Ovary (tissue), 10 donors: ENCODE measurements around the gene GAS2L3. TPM values are rescaled to one million over a fixed set of nuclear protein-coding genes. Genes with fewer than 3 reads are reported as not detected.

Experiments
- DNase-seq, 5 donors: peaks; one replicate each; pipeline ENCODE4 v3.0.0-alpha.2; 2019 to 2020
- H3K27ac ChIP-seq, 2 donors: fragments of 200-600 bp; one replicate each; pipeline versions ENCODE4 v1.5.1 to v1.8.0; 2019 to 2022
- H3K27me3 ChIP-seq: fragments of 200-600 bp; one replicate; pipeline ENCODE4 v1.8.0; 2022
- H3K36me3 ChIP-seq: fragments of 200-600 bp; sonication (generic); one replicate; pipeline ENCODE4 v1.5.1; 2019
- H3K4me1 ChIP-seq: one replicate; pipeline ENCODE4 v1.8.1; 2013; ENCODE audit warnings: mild to moderate bottlenecking, moderate library complexity; ENCODE audit not compliant: insufficient read depth
- H3K4me3 ChIP-seq: fragments of 200-600 bp; sonication (generic); one replicate; pipeline ENCODE4 v1.5.1; 2017
- H3K9me3 ChIP-seq, 2 donors: fragments of 200-600 bp in 1 of 2; sonication (generic) in 1 of 2; one replicate each; pipeline versions ENCODE4 v1.5.1 to v1.8.1; 2013 to 2019; ENCODE audit warnings: mild to moderate bottlenecking in 1 of 2, moderate library complexity in 1 of 2
- CTCF ChIP-seq, 3 donors: fragments of 450-650 bp in 2 of 3; fragments of 200-600 bp in 1 of 3; IDR thresholded peaks; one replicate each; pipeline versions ENCODE4 v1.5.1 to v1.8.0; 2016 to 2022; ENCODE audit warnings: antibody characterized with exemption in 3 of 3, mild to moderate bottlenecking in 1 of 3
- EP300 ChIP-seq: sonication (generic); formaldehyde crosslinking; IDR thresholded peaks from one replicate; pipeline ENCODE4 v1.6.1; 2017; ENCODE audit warnings: antibody characterized with exemption
- POLR2A ChIP-seq: fragments of 450-650 bp; IDR thresholded peaks from one replicate; pipeline ENCODE4 v1.6.1; 2017; ENCODE audit warnings: antibody characterized with exemption, mild to moderate bottlenecking, moderate library complexity
- WGBS, 3 donors: extraction: QIAGEN DNeasy Blood & Tissue Kit in 1 of 3; methylation state at CpG; one replicate each; pipeline versions ENCODE4 v1.1.5 to v1.1.7; 2013 to 2017; 5-methylcytosine and 5-hydroxymethylcytosine counted together
- intact Hi-C, 4 donors: fragments of 100-400 bp; cut with DNase I; formaldehyde crosslinking; loops; one replicate each; pipeline versions ENCODE4 v1.11.0 to v1.15.1; 2022 to 2023
- long read RNA-seq, 3 donors: library from polyadenylated mRNA in 2 of 3; unstranded in 2 of 3; transcript quantifications; one replicate each; pipeline ENCODE4 v2.0.0 and lab custom pipeline, GENCODE V29; 2021 to 2026
- polyA plus RNA-seq, 2 donors: library from polyadenylated mRNA; stranded (reverse); fragments of 200-250 nt in 1 of 2; fragments of 350-450 nt in 1 of 2; fragmentation: Illumina TruSeq in 1 of 2; extraction: RNeasy Lipid Tissue Mini Kit (QIAGEN cat#74804) in 1 of 2; gene quantifications; one replicate each; pipeline ENCODE4 v1.2.3, GENCODE V29; 2013 to 2014
- total RNA-seq, 7 donors: library from RNA; depleted of rRNA in 2 of 7; stranded (reverse); fragments of >200 nt in 2 of 7; fragmentation: NEBNext Ultra II Directional in 3 of 7; extraction: Animal tissue kit (Norgen Biotek cat#: 25700) in 3 of 7; gene quantifications; one replicate each; pipeline versions ENCODE4 v1.1.0 to v1.2.4, GENCODE V29; 2016 to 2023
- donor health status: DM: no; HTN: no; CAD: no; lungs with moderate emphysema.
- donor health status: DM: no; HTN: no; CAD: no.
- donor health status: Bipolar disorder and iron deficiency.
- donor health status: DM: yes; HTN: yes; CAD: no.
- donor health status: DM: no; HTN: no; CAD: no.
- donor health status: DM: yes; HTN: yes; CAD: no.

GAS2L3 gene
- total RNA-seq (1 to 10 TPM; 1.7 to 4.9 (median 2.9) TPM), polyA plus RNA-seq (1 to 10 TPM; 1.0 to 3.2 TPM)
- long read RNA-seq, donor 1: 0 reads
- long read RNA-seq, donor 2, partial matches to known transcripts: 10 of 11 reads
- long read RNA-seq, donor 2, other reads (novel, unspliced or antisense): 0 of 11 reads
- long read RNA-seq, donor 3, partial matches to known transcripts: 1 of 3 reads
- long read RNA-seq, donor 3, other reads (novel, unspliced or antisense): 2 of 3 reads

- peak; percentile 84 to 91 (median 89) for DNase-seq
- no peaks in the 10 kb centered on the region for H3K27me3 ChIP-seq
- H3K4me1 ChIP-seq: no peaks in the 10 kb centered on the region
- TF ChIP-seq CTCF (IDR thresholded peaks at IDR 0.05) (no peak), POLR2A (peak; percentile 42)
- H3K36me3 ChIP-seq: no peaks in the 10 kb centered on the region
- no peaks in the 10 kb centered on the region for H3K9me3 ChIP-seq
- 0 to 3% (median 1%) methylated on average over 67 to 70 of the region's 70 CpGs for WGBS, 3 donors
- intact Hi-C loops: no loop called here
- H3K27ac ChIP-seq: peak within 1 kb of the TSS; percentile 50 to 52
- peak within 1 kb of the TSS; percentile 44 for H3K4me3 ChIP-seq
Observed at GRCh38 chr12:100573292-100574186, at the start of gene GAS2L3. TSS of gene GAS2L3 (plus strand) at chr12:100573684. CDS start at chr12:100594905, 21,221 bp downstream.

GRCh38 chr12:100528034-100528433 lies 45.5 kb upstream of the GAS2L3 start:
- Histone ChIP-seq H3K36me3 (no peaks in the 10 kb centered on the region), H3K9me3 (no peaks in the 10 kb centered on the region), H3K4me3 (no peak overlapping the region), H3K4me1 (peaks cover 8% of the 10 kb centered on the region), H3K27me3 (no peaks in the 10 kb centered on the region), H3K27ac (no peak overlapping the region)
- TF ChIP-seq POLR2A (no peak), EP300 (no peak), CTCF (IDR thresholded peaks at IDR 0.05) (no peak)
- no peak for DNase-seq
- WGBS, 3 donors: 82 to 90% (median 85%) methylated on average over 3 of the region's 3 CpGs
- intact Hi-C loops: no loop called here

- H3K4me1 ChIP-seq: peaks cover 8% of the 10 kb centered on the region
- no peaks in the 10 kb centered on the region for H3K9me3 ChIP-seq
- no peaks in the 10 kb centered on the region for H3K27me3 ChIP-seq
- WGBS, 3 donors: 56 to 76% (median 58%) methylated on average over 1 of the region's 1 CpG
- intact Hi-C loops: no loop called here
- no peak overlapping the region for H3K27ac ChIP-seq
- TF ChIP-seq CTCF (IDR thresholded peaks at IDR 0.05): no peak
- no peak for TF ChIP-seq EP300
- no peak for TF ChIP-seq POLR2A
- DNase-seq: no peak
- H3K4me3 ChIP-seq: no peak overlapping the region
- H3K36me3 ChIP-seq: no peaks in the 10 kb centered on the region
Observed at GRCh38 chr12:100528471-100529127, 44.9 kb upstream of the GAS2L3 start.

GRCh38 chr12:100529756-100530350 lies 43.6 kb upstream of the GAS2L3 start:
- no peak overlapping the region for H3K27ac ChIP-seq
- TF ChIP-seq CTCF (IDR thresholded peaks at IDR 0.05) (no peak), POLR2A (no peak), EP300 (no peak)
- H3K9me3 ChIP-seq: no peaks in the 10 kb centered on the region
- no peaks in the 10 kb centered on the region for H3K36me3 ChIP-seq
- H3K4me1 ChIP-seq: peaks cover 8% of the 10 kb centered on the region
- no peak overlapping the region for H3K4me3 ChIP-seq
- DNase-seq: no peak
- WGBS, 3 donors: 55 to 79% (median 71%) methylated on average over 2 of the region's 2 CpGs
- intact Hi-C loops: no loop called here
- H3K27me3 ChIP-seq: no peaks in the 10 kb centered on the region
